Liver (tissue), 9 donors: ENCODE results near the gene VWF. TPM values are rescaled to one million over a fixed set of nuclear protein-coding genes. Genes with fewer than 3 reads are reported as not detected.

Experiments used
- DNase-seq: peaks from one replicate; pipeline ENCODE4 v3.0.0-alpha.2; 2017; ENCODE audit warnings: low spot score
- H3K27ac ChIP-seq, 2 donors: one replicate each; pipeline ENCODE4 v1.7.0; 2013; ENCODE audit warnings: inconsistent platforms in 2 of 2, low read length in 2 of 2, control low read depth in 1 of 2, low read depth in 1 of 2, mild to moderate bottlenecking in 1 of 2
- H3K27me3 ChIP-seq, 4 donors: one replicate each; pipeline versions ENCODE4 v1.6.1 to v1.7.0; 2013; ENCODE audit warnings: low read length in 3 of 4, inconsistent platforms in 1 of 4, mild to moderate bottlenecking in 1 of 4, moderate library complexity in 1 of 4; ENCODE audit not compliant: control insufficient read depth in 4 of 4, insufficient read depth in 4 of 4
- H3K36me3 ChIP-seq, 4 donors: one replicate each; pipeline versions ENCODE4 v1.6.1 to v1.7.0; 2013; ENCODE audit warnings: low read length in 3 of 4, mild to moderate bottlenecking in 3 of 4, low read depth in 1 of 4, moderate library complexity in 1 of 4; ENCODE audit not compliant: control insufficient read depth in 4 of 4, insufficient read depth in 3 of 4
- H3K4me1 ChIP-seq, 4 donors: one replicate each; pipeline versions ENCODE4 v1.6.1 to v1.7.0; 2013; ENCODE audit warnings: low read length in 3 of 4, mild to moderate bottlenecking in 3 of 4, moderate library complexity in 1 of 4; ENCODE audit not compliant: control insufficient read depth in 4 of 4, insufficient read depth in 4 of 4
- H3K4me3 ChIP-seq, 3 donors: one replicate each; pipeline versions ENCODE4 v1.6.1 to v1.7.0; 2013; ENCODE audit warnings: low read length in 3 of 3, control low read depth in 1 of 3, low read depth in 1 of 3, mild to moderate bottlenecking in 1 of 3
- H3K9ac ChIP-seq, 2 donors: one replicate each; pipeline ENCODE4 v1.7.0; 2013; ENCODE audit warnings: low read length in 2 of 2, mild to moderate bottlenecking in 2 of 2, moderate library complexity in 2 of 2, control low read depth in 1 of 2, low read depth in 1 of 2
- H3K9me3 ChIP-seq, 4 donors: one replicate each; pipeline versions ENCODE4 v1.6.1 to v1.7.0; 2013; ENCODE audit warnings: low read length in 3 of 4; ENCODE audit not compliant: control insufficient read depth in 4 of 4
- ATF3 ChIP-seq: IDR thresholded peaks from 2 replicates; pipeline ENCODE4 v1.6.1; 2016; ENCODE audit warnings: antibody characterized with exemption
- EGR1 ChIP-seq, 2 donors: IDR thresholded peaks; 2 replicates each; pipeline ENCODE4 v1.6.1; 2016 to 2018; ENCODE audit warnings: antibody characterized with exemption in 2 of 2, low read depth in 2 of 2
- FOXA2 ChIP-seq: IDR thresholded peaks from 2 replicates; pipeline ENCODE4 v1.6.1; 2016; ENCODE audit warnings: antibody characterized with exemption
- GABPA ChIP-seq, 2 donors: IDR thresholded peaks in 1 of 2; conservative IDR thresholded peaks in 1 of 2; 2 replicates each; pipeline ENCODE4 v1.6.1; 2016; ENCODE audit warnings: antibody characterized with exemption in 2 of 2, mild to moderate bottlenecking in 1 of 2, moderate library complexity in 1 of 2
- HNF4A ChIP-seq, 2 donors: conservative IDR thresholded peaks; 2 replicates each; pipeline ENCODE4 v1.6.1; 2016; ENCODE audit warnings: antibody characterized with exemption in 2 of 2, mild to moderate bottlenecking in 2 of 2
- HNF4G ChIP-seq: IDR thresholded peaks from 2 replicates; pipeline ENCODE4 v1.6.1; 2016; ENCODE audit warnings: antibody characterized with exemption
- JUND ChIP-seq, 2 donors: IDR thresholded peaks; 2 replicates each; pipeline ENCODE4 v1.6.1; 2016; ENCODE audit warnings: antibody characterized with exemption in 2 of 2
- RAD21 ChIP-seq, 2 donors: IDR thresholded peaks; 2 replicates each; pipeline ENCODE4 v1.6.1; 2016; ENCODE audit warnings: antibody characterized with exemption in 2 of 2, mild to moderate bottlenecking in 2 of 2
- RXRA ChIP-seq, 2 donors: IDR thresholded peaks; 2 replicates each; pipeline ENCODE4 v1.6.1; 2017 to 2018; ENCODE audit warnings: antibody characterized with exemption in 2 of 2, mild to moderate bottlenecking in 1 of 2
- SP1 ChIP-seq: IDR thresholded peaks from 2 replicates; pipeline ENCODE4 v1.6.1; 2018; ENCODE audit warnings: antibody characterized with exemption, mild to moderate bottlenecking
- TAF1 ChIP-seq: conservative IDR thresholded peaks from 2 replicates; pipeline ENCODE4 v1.6.1; 2016; ENCODE audit warnings: antibody characterized with exemption, mild to moderate bottlenecking
- ZBTB33 ChIP-seq: IDR thresholded peaks from 2 replicates; pipeline ENCODE4 v1.6.1; 2016; ENCODE audit warnings: antibody characterized with exemption
- WGBS: extraction: QIAGEN DNeasy Blood & Tissue Kit; methylation state at CpG from one replicate; pipeline ENCODE4 v1.1.7; 2013; 5-methylcytosine and 5-hydroxymethylcytosine counted together
- polyA plus RNA-seq, 2 donors: library from polyadenylated mRNA; stranded (reverse) in 1 of 2; unstranded in 1 of 2; fragments of 200-250 nt in 1 of 2; fragments of >200 nt in 1 of 2; fragmentation: Nextera tagmentation in 1 of 2; extraction: Ambion mirVana in 1 of 2; gene quantifications; one replicate each; pipeline versions ENCODE4 v1.2.1 to v1.2.3, GENCODE V29; 2013 to 2015
- total RNA-seq, 2 donors: library from RNA; depleted of rRNA; stranded (reverse); fragments of >200 nt; gene quantifications; one replicate each; pipeline ENCODE4 v1.2.3, GENCODE V29; 2014
- TF ChIP-seq, protein P1 (sequence below): fragments of 150-350 bp; IDR thresholded peaks from 2 replicates; pipeline ENCODE4 v1.5.1; 2017; ENCODE audit warnings: improper control_type of control experiment, low read depth, low read length; ENCODE audit not compliant: missing input control
- TF ChIP-seq, protein P2 (sequence below): IDR thresholded peaks from 2 replicates; pipeline ENCODE4 v1.6.1; 2016; ENCODE audit warnings: antibody characterized with exemption
- donor health status: healthy.
- donor health status: healthy.
- donor health status: healthy.
- donor health status: healthy.
- donor health status: healthy.

Gene VWF
- total and polyA plus RNA-seq, 4 donors, result 2.1 to 10.8 (median 4.0) TPM

- Histone ChIP-seq H3K9ac (no peak overlapping the region), H3K4me3 (no peak overlapping the region)
- DNase-seq, result no peak
Observed at GRCh38 chr12:6056406-6057240, 67.8 kb downstream of the VWF start.

DNA sequence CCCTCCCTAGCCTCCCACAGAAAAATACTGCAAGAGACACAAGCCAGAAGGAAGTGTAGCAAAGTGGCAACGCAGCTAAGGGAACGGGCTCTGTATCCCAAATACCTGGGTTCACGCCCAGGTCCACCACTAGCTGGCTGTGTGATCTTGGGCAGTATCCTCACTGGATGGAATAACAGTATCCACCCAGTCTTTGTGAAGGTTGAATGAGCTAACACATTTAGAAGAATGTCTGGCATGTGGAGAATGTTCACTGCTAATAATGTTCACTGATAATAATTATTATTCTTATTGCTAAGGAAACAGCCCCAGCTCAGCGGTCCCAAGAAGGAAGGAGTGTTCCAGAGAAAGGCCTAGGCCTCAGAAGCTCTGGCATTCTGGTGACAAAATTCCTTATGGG is 70.9 kb downstream of the VWF start:
- Histone ChIP-seq H3K4me3 (no peak overlapping the region), H3K36me3 (no peaks in the 10 kb centered on the region), H3K9ac (no peak overlapping the region), H3K9me3 (no peaks in the 10 kb centered on the region), H3K27me3 (no peaks in the 10 kb centered on the region), H3K4me1 (peaks cover 7 to 27% (median 16%) of the 10 kb centered on the region in 4 donors), H3K27ac (no peak overlapping the region)
- DNase-seq, result no peak
- WGBS, result 85% methylated on average over 4 of the region's 4 CpGs
- TF ChIP-seq ZBTB33 (no peak), GABPA (IDR thresholded peaks at IDR 0.05 in 1 of 2, conservative IDR thresholded peaks at IDR 0.05 in 1 of 2) (no peak), EGR1 (IDR thresholded peaks at IDR 0.05; ENCODE audit: low read depth in 2 of 2) (no peak), JUND (IDR thresholded peaks at IDR 0.05) (no peak), SP1 (no peak), TAF1 (no peak), HNF4G (no peak), RXRA (IDR thresholded peaks at IDR 0.05) (no peak), FOXA2 (no peak), ATF3 (no peak), HNF4A (conservative IDR thresholded peaks at IDR 0.05) (no peak)
- TF ChIP-seq, protein P1, sequence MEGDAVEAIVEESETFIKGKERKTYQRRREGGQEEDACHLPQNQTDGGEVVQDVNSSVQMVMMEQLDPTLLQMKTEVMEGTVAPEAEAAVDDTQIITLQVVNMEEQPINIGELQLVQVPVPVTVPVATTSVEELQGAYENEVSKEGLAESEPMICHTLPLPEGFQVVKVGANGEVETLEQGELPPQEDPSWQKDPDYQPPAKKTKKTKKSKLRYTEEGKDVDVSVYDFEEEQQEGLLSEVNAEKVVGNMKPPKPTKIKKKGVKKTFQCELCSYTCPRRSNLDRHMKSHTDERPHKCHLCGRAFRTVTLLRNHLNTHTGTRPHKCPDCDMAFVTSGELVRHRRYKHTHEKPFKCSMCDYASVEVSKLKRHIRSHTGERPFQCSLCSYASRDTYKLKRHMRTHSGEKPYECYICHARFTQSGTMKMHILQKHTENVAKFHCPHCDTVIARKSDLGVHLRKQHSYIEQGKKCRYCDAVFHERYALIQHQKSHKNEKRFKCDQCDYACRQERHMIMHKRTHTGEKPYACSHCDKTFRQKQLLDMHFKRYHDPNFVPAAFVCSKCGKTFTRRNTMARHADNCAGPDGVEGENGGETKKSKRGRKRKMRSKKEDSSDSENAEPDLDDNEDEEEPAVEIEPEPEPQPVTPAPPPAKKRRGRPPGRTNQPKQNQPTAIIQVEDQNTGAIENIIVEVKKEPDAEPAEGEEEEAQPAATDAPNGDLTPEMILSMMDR, result no peak
- TF ChIP-seq, protein P2, sequence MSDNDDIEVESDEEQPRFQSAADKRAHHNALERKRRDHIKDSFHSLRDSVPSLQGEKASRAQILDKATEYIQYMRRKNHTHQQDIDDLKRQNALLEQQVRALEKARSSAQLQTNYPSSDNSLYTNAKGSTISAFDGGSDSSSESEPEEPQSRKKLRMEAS, result no peak

More at GRCh38 chr12:6056406-6057240, 67.8 kb downstream of the VWF start:
- WGBS, result 70% methylated on average over 58 of the region's 58 CpGs
- Histone ChIP-seq H3K36me3 (no peaks in the 10 kb centered on the region), H3K4me1 (peaks cover 9 to 36% (median 26%) of the 10 kb centered on the region in 4 donors), H3K9me3 (no peaks in the 10 kb centered on the region), H3K27me3 (no peaks in the 10 kb centered on the region), H3K27ac (no peak overlapping the region)
- TF ChIP-seq RAD21 (IDR thresholded peaks at IDR 0.05) (peak in 1 of 2 donors; percentile 15), GABPA (IDR thresholded peaks at IDR 0.05 in 1 of 2, conservative IDR thresholded peaks at IDR 0.05 in 1 of 2) (no peak)
